DMS153 treated with DMSO at 0.1 percent for 48 hours (cell line): ENCODE measurements around the gene ARHGAP42.
"Not testable (repeated sequence)": the region's sequence is repeated elsewhere in the genome, so short reads cannot be mapped to it uniquely, and the experiment has no call there.

Experiments used
- DNase-seq: peaks from one replicate; lab custom pipeline; 2025; ENCODE audit not compliant: unreplicated experiment; lab: John Stamatoyannopoulos, UW

The ARHGAP42 gene

GRCh38 chr11:100866453-100866852 lies 179.4 kb downstream of the ARHGAP42 start:
- DNase-seq: no peak

- no peak for DNase-seq
Measured at GRCh38 chr11:100867606-100868005, 180.5 kb downstream of the ARHGAP42 start.

GRCh38 chr11:100869328-100869727 lies 182.2 kb downstream of the ARHGAP42 start:
- DNase-seq: no peak

- no peak for DNase-seq
Measured at GRCh38 chr11:100870138-100870537, 183.1 kb downstream of the ARHGAP42 start.

- DNase-seq: no peak
Measured at GRCh38 chr11:100872951-100873740, 186.1 kb downstream of the ARHGAP42 start.

GRCh38 chr11:100874203-100874602 lies 187.1 kb downstream of the ARHGAP42 start:
- no peak for DNase-seq

GRCh38 chr11:100875521-100875869 lies 188.4 kb downstream of the ARHGAP42 start:
- no peak for DNase-seq

GRCh38 chr11:100876815-100877520 lies 189.9 kb downstream of the ARHGAP42 start:
- DNase-seq: no peak

- no peak for DNase-seq
Measured at GRCh38 chr11:100878474-100878873, 191.4 kb downstream of the ARHGAP42 start.

GRCh38 chr11:100882957-100883356 lies 195.9 kb downstream of the ARHGAP42 start:
- DNase-seq: no peak

GRCh38 chr11:100883830-100884229 lies 196.7 kb downstream of the ARHGAP42 start:
- no peak for DNase-seq

GRCh38 chr11:100887659-100888058 lies 200.6 kb downstream of the ARHGAP42 start:
- no peak for DNase-seq

- no peak for DNase-seq
Measured at GRCh38 chr11:100888836-100889235, 201.7 kb downstream of the ARHGAP42 start.

GRCh38 chr11:100889758-100890157 lies 202.7 kb downstream of the ARHGAP42 start:
- no peak for DNase-seq

- DNase-seq: no peak
Measured at GRCh38 chr11:100890789-100891188, 203.7 kb downstream of the ARHGAP42 start.

GRCh38 chr11:100892886-100893285 lies 205.8 kb downstream of the ARHGAP42 start:
- DNase-seq: no peak

- DNase-seq: no peak
Measured at GRCh38 chr11:100895449-100895848, 208.4 kb downstream of the ARHGAP42 start.

GRCh38 chr11:100895976-100896375 lies 208.9 kb downstream of the ARHGAP42 start:
- not testable (repeated sequence) for DNase-seq

GRCh38 chr11:100901471-100901870 lies 214.4 kb downstream of the ARHGAP42 start:
- not testable (repeated sequence) for DNase-seq

- no peak for DNase-seq
Measured at GRCh38 chr11:100902454-100903141, 215.5 kb downstream of the ARHGAP42 start.

GRCh38 chr11:100903284-100903683 lies 216.2 kb downstream of the ARHGAP42 start:
- no peak for DNase-seq

- no peak for DNase-seq
Measured at GRCh38 chr11:100905684-100906083, 218.6 kb downstream of the ARHGAP42 start.
